ENCODE measurements around the gene URB1.
"Not testable (repeated sequence)": the region's sequence is repeated elsewhere in the genome, so short reads cannot be mapped to it uniquely, and the experiment has no call there.

URB1 gene

DNA sequence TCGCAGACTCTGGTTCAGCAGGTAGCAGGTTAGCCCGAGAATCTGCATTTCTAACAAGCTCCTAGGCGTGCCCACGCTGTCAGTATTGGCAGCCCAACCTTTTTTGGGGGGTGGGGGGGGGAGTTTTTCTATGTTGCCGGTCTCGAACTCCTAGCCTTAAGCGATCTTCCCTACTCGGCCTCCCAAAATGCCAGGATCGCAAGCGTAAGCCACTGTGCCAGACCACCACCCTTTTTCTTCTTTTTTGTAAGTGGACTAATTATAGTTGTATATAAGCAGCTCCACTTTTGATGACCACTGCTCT, 113.5 kb downstream of the URB1 start:
- TF ChIP-seq Cebpa-rat (IDR thresholded peaks at IDR 0.05): no peak
- peak overlapping the region; percentile 88 for H3K4me2 ChIP-seq
- H3K4me1 ChIP-seq: peaks cover 23% of the 10 kb centered on the region
- peak overlapping the region; percentile 83 for H3K9ac ChIP-seq
- H3K27ac ChIP-seq: peak overlapping the region; percentile 63; the same call in 1 of the 2 replicates
- peak overlapping the region; percentile 97 for H3K4me3 ChIP-seq
- no peaks in the 10 kb centered on the region for H3K9me3 ChIP-seq
- H3K27me3 ChIP-seq: no peaks in the 10 kb centered on the region
- peaks cover 10% of the 10 kb centered on the region for H3K36me3 ChIP-seq
- no peaks in the 10 kb centered on the region for H4K20me1 ChIP-seq

DNA sequence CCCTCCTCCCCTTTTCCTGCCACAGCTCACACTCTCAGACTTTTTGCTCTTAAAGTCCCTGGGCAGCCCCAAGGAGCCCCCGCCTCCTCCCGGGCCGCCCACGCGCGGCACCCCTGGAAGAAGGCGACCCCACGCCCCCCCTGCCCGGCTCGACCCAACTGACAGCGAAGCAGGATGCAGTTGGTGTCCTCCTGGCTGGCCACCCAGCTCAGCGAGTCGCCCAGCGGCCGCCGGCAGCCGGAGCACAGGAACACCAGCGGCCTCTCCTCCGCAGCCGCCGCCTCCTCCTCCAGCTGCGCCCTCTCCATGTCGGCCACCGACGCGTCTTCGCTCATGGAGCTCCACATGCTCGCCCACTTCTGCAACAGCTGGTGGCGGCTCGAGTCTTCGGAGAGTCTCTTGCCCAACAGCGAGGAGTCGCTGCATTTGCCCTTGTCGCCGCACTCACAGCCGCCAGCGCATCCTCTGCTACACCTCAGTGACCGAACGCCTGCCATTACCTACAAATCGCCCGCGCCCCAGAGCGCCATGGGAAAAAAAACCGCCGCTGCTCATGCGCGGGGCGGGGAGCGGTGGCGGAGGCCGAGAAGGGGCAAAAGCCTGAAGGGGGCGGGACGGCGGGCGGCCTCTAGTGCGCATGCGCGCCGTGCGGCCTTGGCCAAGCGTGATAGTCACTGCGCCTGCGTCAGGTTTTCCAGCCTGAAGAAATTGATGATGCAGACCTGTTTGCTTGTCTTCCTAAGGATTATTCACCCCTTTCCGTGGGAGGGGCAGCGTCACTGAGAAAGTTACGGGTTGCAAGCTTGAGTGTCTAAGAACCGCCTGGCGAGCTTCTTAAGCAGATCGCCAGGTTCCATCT, 114.1 kb downstream of the URB1 start, which contains the start of gene MIS18A:
MIS18A (minus strand) TSS at position 532 of the 859 bp plus-strand sequence; CDS start at position 497, 35 bp downstream.
- Histone ChIP-seq H3K4me1 (peaks cover 23% of the 10 kb centered on the region), H3K4me2 (peak within 1 kb of the TSS; percentile 88), H3K36me3 (peaks cover 16% of the 10 kb centered on the region), H4K20me1 (no peaks in the 10 kb centered on the region), H3K27me3 (no peaks in the 10 kb centered on the region), H3K9ac (peak within 1 kb of the TSS; percentile 83), H3K27ac (peak within 1 kb of the TSS; percentile 66), H3K9me3 (no peaks in the 10 kb centered on the region), H3K4me3 (peak within 1 kb of the TSS; percentile 97)
- TF ChIP-seq Cebpa-rat (IDR thresholded peaks at IDR 0.05): no peak

DNA sequence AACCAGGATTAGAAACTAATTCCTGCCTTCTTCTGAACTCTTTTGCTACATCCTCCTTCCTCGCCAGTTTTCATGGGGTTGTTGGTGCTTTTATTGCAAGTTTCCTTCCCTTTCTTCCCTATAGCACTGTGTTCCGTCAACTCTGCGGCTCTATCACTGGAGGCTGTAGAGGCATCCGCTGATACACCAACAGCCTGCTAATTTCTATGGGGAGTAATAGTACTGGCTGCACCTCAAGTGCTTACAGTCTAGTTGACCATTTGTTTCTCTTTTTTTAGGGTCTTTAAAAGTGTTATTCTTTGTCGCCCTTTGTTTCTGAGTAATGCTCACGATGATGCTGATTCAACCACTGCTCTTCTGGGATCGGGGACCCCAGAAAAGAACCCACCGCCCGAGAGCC, 114.7 kb downstream of the URB1 start:
- Histone ChIP-seq H3K9me3 (no peaks in the 10 kb centered on the region), H3K4me2 (peak overlapping the region; percentile 88), H3K27ac (peak overlapping the region; percentile 66), H4K20me1 (no peaks in the 10 kb centered on the region), H3K27me3 (no peaks in the 10 kb centered on the region), H3K4me3 (peak overlapping the region; percentile 97), H3K36me3 (peaks cover 22% of the 10 kb centered on the region), H3K4me1 (peaks cover 23% of the 10 kb centered on the region), H3K9ac (peak overlapping the region; percentile 83)
- no peak for TF ChIP-seq Cebpa-rat (IDR thresholded peaks at IDR 0.05)

DNA sequence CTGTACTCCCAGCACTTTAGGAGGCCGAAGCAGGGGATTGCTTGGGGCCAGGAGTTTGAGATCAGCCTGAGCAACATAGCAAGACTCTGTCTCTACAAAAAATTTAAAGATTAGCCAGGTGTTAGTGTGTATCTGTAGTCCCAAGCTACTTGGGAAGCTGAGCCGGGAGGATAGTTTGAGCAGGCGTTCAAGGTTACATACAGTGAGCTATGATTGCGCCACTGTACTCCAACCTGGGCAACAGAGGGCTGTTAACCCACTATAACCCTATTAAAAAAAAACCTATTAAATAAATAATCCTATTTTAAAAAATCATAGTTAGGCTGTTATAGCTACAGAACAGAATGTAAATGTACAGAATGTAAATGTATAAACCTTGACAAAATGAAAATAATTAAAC, 116.1 kb downstream of the URB1 start:
- Histone ChIP-seq H3K4me2 (no peak overlapping the region), H3K9me3 (no peaks in the 10 kb centered on the region), H4K20me1 (peaks cover 12% of the 10 kb centered on the region; the same call in 1 of the 2 replicates), H3K4me3 (no peak overlapping the region), H3K9ac (no peak overlapping the region), H3K36me3 (peaks cover 35% of the 10 kb centered on the region), H3K4me1 (peaks cover 23% of the 10 kb centered on the region), H3K27ac (no peak overlapping the region), H3K27me3 (no peaks in the 10 kb centered on the region)
- TF ChIP-seq Cebpa-rat (IDR thresholded peaks at IDR 0.05): no peak

- H3K27ac ChIP-seq: no peak overlapping the region
- TF ChIP-seq Cebpa-rat (IDR thresholded peaks at IDR 0.05): no peak
- no peak overlapping the region for H3K4me2 ChIP-seq
- peaks cover 85% of the 10 kb centered on the region for H3K36me3 ChIP-seq
- no peak overlapping the region for H3K9ac ChIP-seq
- H3K4me1 ChIP-seq: no peaks in the 10 kb centered on the region
- no peaks in the 10 kb centered on the region for H3K9me3 ChIP-seq
- no peaks in the 10 kb centered on the region for H3K27me3 ChIP-seq
- no peak overlapping the region for H3K4me3 ChIP-seq
- H4K20me1 ChIP-seq: peaks cover 26% of the 10 kb centered on the region; the same call in 1 of the 2 replicates
These were observed 122.1 kb downstream of the URB1 start for GRCh38 chr21:32270748-32271147.

DNA sequence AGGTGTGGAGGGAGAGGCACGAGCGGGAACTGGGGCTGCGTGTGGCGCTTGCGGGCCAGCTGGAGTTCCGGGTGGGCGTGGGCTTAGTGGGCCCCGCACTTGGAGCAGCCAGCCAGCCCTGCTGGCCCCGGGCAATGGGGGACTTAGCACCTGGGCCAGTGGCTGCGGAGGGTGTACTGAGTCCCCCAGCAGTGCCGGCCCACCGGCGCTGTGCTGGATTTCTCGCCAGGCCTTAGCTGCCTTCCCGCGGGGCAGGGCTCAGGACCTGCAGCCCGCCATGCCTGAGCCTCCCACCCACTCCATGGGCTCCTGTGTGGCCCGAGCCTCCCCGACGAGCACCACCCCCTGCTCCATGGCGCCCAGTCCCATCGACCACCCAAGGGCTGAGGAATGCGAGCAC, 127.5 kb downstream of the URB1 start:
- H3K27ac ChIP-seq, H3K9ac ChIP-seq, H3K4me1 ChIP-seq, H3K9me3 ChIP-seq, H3K27me3 ChIP-seq, H3K4me2 ChIP-seq, H4K20me1 ChIP-seq, H3K4me3 ChIP-seq: not testable (repeated sequence)
- peaks cover 46% of the 10 kb centered on the region for H3K36me3 ChIP-seq

DNA sequence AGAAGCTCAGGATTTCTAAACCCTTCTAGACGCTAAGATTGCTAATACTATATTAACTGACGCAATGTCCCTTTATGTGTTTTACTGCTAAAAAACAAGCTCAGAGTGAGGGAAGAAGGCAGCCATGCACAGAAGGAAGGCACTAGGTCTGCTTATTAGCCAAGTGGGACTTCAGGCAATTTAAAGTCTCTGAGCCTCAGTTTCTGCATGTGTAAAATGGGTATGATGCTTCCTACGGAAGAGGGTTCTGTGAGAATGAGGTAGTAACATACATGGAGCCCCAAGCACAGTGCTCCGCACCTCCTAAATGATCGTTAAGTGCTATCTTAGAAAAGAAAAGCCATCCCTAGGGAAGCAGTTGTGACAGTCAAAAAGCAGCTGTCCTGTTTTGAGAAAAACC, 130.9 kb downstream of the URB1 start:
- H3K4me2 ChIP-seq: no peak overlapping the region
- H4K20me1 ChIP-seq: no peaks in the 10 kb centered on the region
- peaks cover 12% of the 10 kb centered on the region for H3K36me3 ChIP-seq
- H3K27me3 ChIP-seq: no peaks in the 10 kb centered on the region
- no peaks in the 10 kb centered on the region for H3K4me1 ChIP-seq
- no peaks in the 10 kb centered on the region for H3K9me3 ChIP-seq
- no peak overlapping the region for H3K4me3 ChIP-seq
- no peak for TF ChIP-seq Cebpa-rat (IDR thresholded peaks at IDR 0.05)
- H3K9ac ChIP-seq: no peak overlapping the region
- no peak overlapping the region for H3K27ac ChIP-seq

Measured in BLaER1 (cell line).